Activated naive CD4-positive, alpha-beta T cell treated with anti-CD3 and anti-CD28 coated beads, Interleukin-2, amount 50 U/mL, for 72 hours (primary cell): ENCODE measurements around the gene FOXL3. TPM values are rescaled to one million over a fixed set of nuclear protein-coding genes. Genes with fewer than 3 reads are reported as not detected.
"Not testable (repeated sequence)": the region's sequence is repeated elsewhere in the genome, so short reads cannot be mapped to it uniquely, and the experiment has no call there.

ENCODE experiments used
- ATAC-seq, 2 donors: fragments of 150-1000 bp; cut with Tn5 transposase; 2 replicates each; pipeline ENCODE4 v1.10.0; 2021; ENCODE audit warnings: mild to moderate bottlenecking in 2 of 2, moderate library complexity in 2 of 2
- DNase-seq, 2 donors: peaks; one replicate each; pipeline ENCODE4 v3.0.0; 2021 to 2022; ENCODE audit warnings: low spot score in 2 of 2
- H3K27ac Mint-ChIP-seq, 2 donors: one replicate each; pipeline ENCODE4 v1.8.0; 2022; ENCODE audit warnings: mild to moderate bottlenecking in 2 of 2, mixed read lengths in 2 of 2
- H3K36me3 Mint-ChIP-seq, 2 donors: one replicate each; pipeline ENCODE4 v1.8.0; 2022; ENCODE audit warnings: mixed read lengths in 2 of 2
- H3K9me3 Mint-ChIP-seq, 2 donors: one replicate each; pipeline ENCODE4 v1.8.0; 2022; ENCODE audit warnings: mixed read lengths in 2 of 2
- total RNA-seq, 2 donors: library from RNA; stranded (reverse); gene quantifications; one replicate each; pipeline ENCODE4 v1.2.3, GENCODE V29; 2022

The FOXL3 gene
- total RNA-seq, 2 donors from 2014 or later = not detected

- peak in 1 of 2 donors; percentile 18 for DNase-seq
- H3K36me3 Mint-ChIP-seq = peaks cover 6 to 12% of the 10 kb centered on the region in 2 donors
- no peak for ATAC-seq
- peaks cover 5 to 9% of the 10 kb centered on the region in 2 donors for H3K9me3 Mint-ChIP-seq
- H3K27ac Mint-ChIP-seq = peak overlapping the region in 1 of 2 donors; percentile 13
Measured at GRCh38 chr7:262251-262572, 27.8 kb upstream of the FOXL3 start.

- peaks cover 6 to 12% of the 10 kb centered on the region in 2 donors for H3K36me3 Mint-ChIP-seq
- peak; percentile 60 to 90 for DNase-seq
- ATAC-seq = peak in 1 of 2 donors; percentile 43
- H3K27ac Mint-ChIP-seq = peak overlapping the region in 1 of 2 donors; percentile 13
- H3K9me3 Mint-ChIP-seq = not testable (repeated sequence)
Measured at GRCh38 chr7:262631-263311, 27.2 kb upstream of the FOXL3 start.

GRCh38 chr7:263483-264351 is 26.3 kb upstream of the FOXL3 start:
- peak overlapping the region in 1 of 2 donors; percentile 38 for H3K27ac Mint-ChIP-seq
- ATAC-seq (peak; percentile 47 to 65), DNase-seq (peak; percentile 79 to 87)
- not testable (repeated sequence) for H3K9me3 Mint-ChIP-seq
- H3K36me3 Mint-ChIP-seq = peaks cover 6 to 12% of the 10 kb centered on the region in 2 donors

- Mint-ChIP-seq H3K9me3 (peaks cover 5 to 9% of the 10 kb centered on the region in 2 donors), H3K27ac (no peak overlapping the region), H3K36me3 (peaks cover 6 to 12% of the 10 kb centered on the region in 2 donors)
- DNase-seq (no peak), ATAC-seq (no peak)
Measured at GRCh38 chr7:264541-265191, 25.3 kb upstream of the FOXL3 start.

- Mint-ChIP-seq H3K9me3 (peaks cover 5 to 9% of the 10 kb centered on the region in 2 donors), H3K36me3 (peaks cover 6 to 12% of the 10 kb centered on the region in 2 donors), H3K27ac (no peak overlapping the region)
- ATAC-seq (no peak), DNase-seq (no peak)
Measured at GRCh38 chr7:265192-265997, 24.6 kb upstream of the FOXL3 start.

GRCh38 chr7:265998-266850 is 23.7 kb upstream of the FOXL3 start:
- Mint-ChIP-seq H3K36me3 (peaks cover 6 to 12% of the 10 kb centered on the region in 2 donors), H3K27ac (no peak overlapping the region), H3K9me3 (peaks cover 5 to 9% of the 10 kb centered on the region in 2 donors)
- DNase-seq (no peak), ATAC-seq (peak in 1 of 2 donors; percentile 16)

GRCh38 chr7:266851-267840 is 22.8 kb upstream of the FOXL3 start:
- DNase-seq (no peak), ATAC-seq (no peak)
- H3K27ac Mint-ChIP-seq = no peak overlapping the region
- peaks cover 4 to 7% of the 10 kb centered on the region in 2 donors for H3K36me3 Mint-ChIP-seq
- peaks cover 5% of the 10 kb centered on the region in 2 donors for H3K9me3 Mint-ChIP-seq

- DNase-seq (no peak), ATAC-seq (no peak)
- Mint-ChIP-seq H3K27ac (no peak overlapping the region), H3K36me3 (peaks cover 13% of the 10 kb centered on the region in 2 donors), H3K9me3 (peaks cover 12 to 13% of the 10 kb centered on the region in 2 donors)
Measured at GRCh38 chr7:268991-269390, 21.0 kb upstream of the FOXL3 start.

- Mint-ChIP-seq H3K9me3 (peaks cover 18 to 20% of the 10 kb centered on the region in 2 donors), H3K27ac (no peak overlapping the region), H3K36me3 (peaks cover 19 to 21% of the 10 kb centered on the region in 2 donors)
- ATAC-seq = no peak
- DNase-seq = no peak
Measured at GRCh38 chr7:269721-270120, 20.2 kb upstream of the FOXL3 start.

- no peak for DNase-seq
- H3K27ac Mint-ChIP-seq = no peak overlapping the region
- H3K36me3 Mint-ChIP-seq = peaks cover 19 to 28% of the 10 kb centered on the region in 2 donors
- peaks cover 24 to 26% of the 10 kb centered on the region in 2 donors for H3K9me3 Mint-ChIP-seq
- no peak for ATAC-seq
Measured at GRCh38 chr7:270351-270983, 19.5 kb upstream of the FOXL3 start.

- H3K36me3 Mint-ChIP-seq = peaks cover 19 to 31% of the 10 kb centered on the region in 2 donors
- H3K9me3 Mint-ChIP-seq = peaks cover 24 to 28% of the 10 kb centered on the region in 2 donors
- H3K27ac Mint-ChIP-seq = no peak overlapping the region
- ATAC-seq (no peak), DNase-seq (no peak)
Measured at GRCh38 chr7:271266-272107, 18.5 kb upstream of the FOXL3 start.

- Mint-ChIP-seq H3K36me3 (peaks cover 19 to 31% of the 10 kb centered on the region in 2 donors), H3K9me3 (peaks cover 24 to 28% of the 10 kb centered on the region in 2 donors), H3K27ac (no peak overlapping the region)
- DNase-seq (no peak), ATAC-seq (no peak)
Measured at GRCh38 chr7:272108-272615, 17.8 kb upstream of the FOXL3 start.

GRCh38 chr7:272631-273030 is 17.3 kb upstream of the FOXL3 start:
- peaks cover 24 to 28% of the 10 kb centered on the region in 2 donors for H3K9me3 Mint-ChIP-seq
- no peak overlapping the region for H3K27ac Mint-ChIP-seq
- peaks cover 19 to 31% of the 10 kb centered on the region in 2 donors for H3K36me3 Mint-ChIP-seq
- ATAC-seq = no peak
- no peak for DNase-seq
